Activated CD8-positive, alpha-beta memory T cell treated with anti-CD3 and anti-CD28 coated beads, Interleukin-2, amount 50 U/mL, for 24 hours (primary cell): ENCODE data around the gene GNAZ.
A peak's percentile ranks its signal among the peaks of the same experiment; 100 is the strongest.

Experiments
- DNase-seq: peaks from one replicate; pipeline ENCODE4 v3.0.0-alpha.2; 2020; ENCODE audit errors: extremely low read depth

The GNAZ gene

GRCh38 chr22:23119494-23120414 is 49.4 kb downstream of the GNAZ start:
- peak; percentile 9 for DNase-seq

DNA sequence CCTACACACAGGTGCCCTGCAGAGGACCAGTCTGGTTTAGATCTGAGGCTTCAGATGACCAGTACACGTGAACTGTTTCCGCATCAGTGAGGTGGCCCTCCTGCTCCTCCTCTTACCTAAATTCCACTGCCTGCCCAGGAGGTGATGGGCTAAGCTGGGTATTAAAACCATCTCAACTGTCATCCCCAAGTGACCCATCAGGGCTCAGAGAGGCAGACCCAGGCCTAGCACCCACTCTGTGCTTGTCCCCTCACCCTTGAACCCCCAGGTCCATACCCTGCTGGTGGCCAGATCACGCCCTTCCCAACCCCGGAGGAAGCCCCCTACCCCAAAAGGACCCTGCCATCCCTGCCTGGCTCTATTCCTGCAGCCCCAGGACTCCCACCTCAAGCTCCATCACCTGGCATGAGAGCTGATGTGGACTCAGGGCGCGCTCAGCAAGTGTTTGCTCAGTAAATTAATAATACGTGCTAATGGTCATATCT is 50.1 kb downstream of the GNAZ start:
- no peak for DNase-seq

DNA sequence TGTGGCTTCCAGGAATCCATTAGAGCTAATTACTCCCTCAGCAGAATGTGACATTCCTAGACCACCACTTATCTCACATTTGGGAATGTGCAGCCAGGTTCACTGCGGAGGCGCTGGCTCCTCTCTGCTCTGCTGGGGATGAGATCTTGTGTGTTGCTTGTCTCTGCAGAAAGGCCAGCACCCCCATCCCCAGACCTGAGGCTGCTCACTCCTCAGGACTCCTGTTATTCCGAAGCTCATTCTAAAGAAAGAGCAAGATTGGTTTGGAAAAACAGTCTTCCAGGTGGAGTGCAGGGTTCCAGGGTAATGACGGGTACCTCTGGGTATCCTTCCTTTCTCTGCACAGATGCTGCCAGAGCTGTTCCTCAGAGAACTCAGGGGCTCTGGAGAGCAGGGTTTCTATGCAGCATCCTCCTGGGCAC is 50.7 kb downstream of the GNAZ start:
- DNase-seq: no peak

GRCh38 chr22:23121424-23121823 is 51.1 kb downstream of the GNAZ start:
- DNase-seq: no peak

- DNase-seq: no peak
Measured at GRCh38 chr22:23122216-23122957, 52.1 kb downstream of the GNAZ start.

- no peak for DNase-seq
Measured at GRCh38 chr22:23122992-23123803, 52.9 kb downstream of the GNAZ start.

- no peak for DNase-seq
Measured at GRCh38 chr22:23123804-23124254, 53.5 kb downstream of the GNAZ start.

GRCh38 chr22:23124611-23125511 is 54.5 kb downstream of the GNAZ start:
- no peak for DNase-seq

DNA sequence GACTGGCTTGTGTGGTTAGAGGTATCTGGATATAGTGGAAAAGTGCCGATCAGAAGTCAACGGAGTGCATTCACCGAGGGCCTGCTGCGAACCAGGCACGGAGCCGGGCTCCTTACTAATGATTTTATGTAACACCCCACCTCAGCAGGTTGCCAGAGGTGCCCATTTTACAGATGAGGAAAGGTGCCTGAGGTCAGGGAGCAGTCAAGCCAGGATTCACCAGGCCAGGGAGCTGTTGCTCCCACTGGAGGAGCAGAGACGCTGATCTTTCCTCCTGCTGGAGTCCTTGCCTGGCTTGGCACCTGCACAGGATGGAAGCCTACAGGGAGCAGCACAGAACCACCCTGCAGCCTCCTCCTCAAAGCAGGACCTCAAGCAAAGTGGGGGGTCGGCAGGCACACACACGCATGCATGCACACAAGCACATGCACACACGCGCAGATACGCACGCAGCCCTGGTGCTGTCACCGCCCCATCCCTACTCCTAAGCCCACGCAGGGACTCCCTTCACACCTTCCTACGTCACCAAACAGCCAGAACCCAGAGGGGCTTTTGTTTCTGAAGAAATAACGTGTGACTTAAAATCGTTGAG is 55.3 kb downstream of the GNAZ start:
- DNase-seq: no peak

GRCh38 chr22:23126165-23127054 is 56.1 kb downstream of the GNAZ start:
- DNase-seq: no peak

DNA sequence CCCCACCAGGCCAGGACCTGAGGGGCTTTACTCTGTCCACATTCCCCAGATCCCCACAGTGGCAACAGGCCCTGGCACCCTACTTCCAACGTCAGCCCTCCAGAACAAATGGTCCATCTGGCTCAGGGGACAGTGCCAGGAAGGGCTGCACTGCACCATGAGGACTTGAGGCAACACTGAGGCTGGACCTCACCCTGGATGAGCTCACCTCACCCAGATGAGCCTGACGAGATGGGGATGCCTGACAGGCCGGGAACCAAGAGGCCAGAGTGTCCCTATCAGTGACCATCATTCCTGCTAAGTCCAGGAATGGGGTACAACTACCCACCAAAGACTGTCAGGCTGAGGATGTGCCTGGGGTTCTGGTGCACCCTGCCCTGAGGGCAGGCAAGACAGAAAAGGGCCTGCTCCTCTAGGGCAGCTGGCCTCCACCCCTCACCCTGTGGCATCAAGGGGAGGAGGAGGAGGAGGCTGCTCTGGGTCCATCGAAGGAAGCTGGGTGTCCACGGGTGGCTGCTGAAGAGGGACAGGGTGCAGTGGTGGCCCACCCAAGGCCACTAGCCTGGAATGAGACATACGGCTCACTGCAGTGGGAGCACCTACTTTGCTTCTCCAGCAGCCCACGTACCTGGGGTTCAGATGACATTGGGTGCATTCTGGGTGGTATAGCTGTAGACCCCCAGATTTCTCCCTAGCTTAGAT is 56.9 kb downstream of the GNAZ start:
- no peak for DNase-seq

DNA sequence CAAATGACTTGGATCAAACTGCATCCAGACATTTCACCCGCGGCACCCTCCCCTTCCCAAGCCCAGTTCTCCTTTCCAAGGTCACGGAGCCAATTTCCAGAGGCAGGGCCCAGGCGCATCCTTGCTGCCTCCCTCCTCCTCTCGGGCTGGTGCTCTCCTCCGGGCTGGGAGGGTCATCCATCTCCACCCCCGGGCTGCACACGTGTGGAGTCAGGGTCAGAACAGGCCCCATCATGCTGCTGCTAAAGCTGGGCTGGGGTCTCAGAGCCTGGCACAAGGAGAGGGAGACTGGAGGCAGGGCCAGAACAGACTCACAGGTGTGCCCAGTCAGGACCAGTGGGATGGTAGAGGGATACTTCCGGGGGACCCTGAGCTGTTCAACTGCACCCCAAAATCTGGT is 57.5 kb downstream of the GNAZ start:
- no peak for DNase-seq

GRCh38 chr22:23128269-23129108 is 58.2 kb downstream of the GNAZ start:
- DNase-seq: peak; percentile 43

DNA sequence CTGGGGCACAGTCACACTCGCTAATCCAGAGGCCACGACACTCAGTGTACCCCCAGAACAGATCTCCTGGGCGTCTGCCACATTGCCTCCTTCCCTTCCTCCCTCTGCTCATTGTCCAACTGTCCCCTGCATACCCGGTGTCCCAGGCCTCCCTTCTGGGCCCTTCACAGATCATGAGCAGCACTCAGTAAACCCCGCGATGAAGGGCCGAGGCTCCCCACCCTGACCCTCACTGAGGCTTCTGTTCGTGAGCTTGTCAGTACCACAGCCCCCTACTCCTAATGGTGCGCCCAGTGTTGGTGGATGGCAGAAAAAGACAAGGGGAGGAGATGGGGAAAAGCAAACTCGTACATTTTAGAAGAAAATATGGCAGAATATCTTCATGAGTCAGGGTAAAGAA is 58.8 kb downstream of the GNAZ start:
- no peak for DNase-seq

DNA sequence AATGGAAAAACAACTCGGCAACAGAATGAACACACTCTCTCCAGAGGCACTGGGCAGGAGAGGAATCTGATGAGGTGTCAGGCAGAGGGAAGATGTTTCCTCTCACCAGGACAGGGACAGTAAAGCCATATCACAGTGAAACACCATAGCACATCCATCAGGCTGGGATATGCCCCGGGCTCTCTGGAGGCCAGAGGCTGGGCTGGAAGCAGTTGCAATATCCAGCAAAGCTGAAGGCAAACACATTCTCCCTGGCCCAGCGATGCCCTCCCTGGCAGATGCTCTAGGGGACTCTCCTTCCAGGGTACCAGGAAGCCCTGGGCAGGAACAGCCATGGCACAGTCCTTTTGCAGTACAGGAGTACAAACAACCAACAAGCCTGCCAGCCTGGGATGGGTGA is 60.4 kb downstream of the GNAZ start:
- no peak for DNase-seq

- no peak for DNase-seq
Measured at GRCh38 chr22:23131931-23132330, 61.6 kb downstream of the GNAZ start.

- DNase-seq: no peak
Measured at GRCh38 chr22:23132376-23133091, 62.2 kb downstream of the GNAZ start.
